ENCODE measurements around the gene EIF5B.

The EIF5B gene

GRCh38 chr2:99417396-99417795 is 80.2 kb downstream of the EIF5B start:
- no peak for DNase-seq

GRCh38 chr2:99420031-99420430 is 82.8 kb downstream of the EIF5B start:
- no peak for DNase-seq

- no peak for DNase-seq
Observed at GRCh38 chr2:99420751-99421299, 83.6 kb downstream of the EIF5B start.

GRCh38 chr2:99421469-99421868 is 84.3 kb downstream of the EIF5B start:
- DNase-seq = no peak

- no peak for DNase-seq
Observed at GRCh38 chr2:99422599-99422998, 85.4 kb downstream of the EIF5B start.

GRCh38 chr2:99424371-99424770 is 87.2 kb downstream of the EIF5B start:
- DNase-seq = no peak

GRCh38 chr2:99425022-99425421 is 87.8 kb downstream of the EIF5B start:
- DNase-seq = no peak

GRCh38 chr2:99430614-99431291 is 93.6 kb downstream of the EIF5B start:
- DNase-seq = no peak

- no peak for DNase-seq
Observed at GRCh38 chr2:99431587-99432275, 94.5 kb downstream of the EIF5B start.

- no peak for DNase-seq
Observed at GRCh38 chr2:99433340-99433739, 96.2 kb downstream of the EIF5B start.

GRCh38 chr2:99436874-99437273 is 99.7 kb downstream of the EIF5B start:
- no peak for DNase-seq

- DNase-seq = no peak
Observed at GRCh38 chr2:99439971-99440505, 102.8 kb downstream of the EIF5B start.

- DNase-seq = no peak
Observed at GRCh38 chr2:99442837-99443236, 105.6 kb downstream of the EIF5B start.

GRCh38 chr2:99444222-99444621 is 107.0 kb downstream of the EIF5B start:
- no peak for DNase-seq

GRCh38 chr2:99445065-99445464 is 107.9 kb downstream of the EIF5B start:
- no peak for DNase-seq

- DNase-seq = no peak
Observed at GRCh38 chr2:99448556-99448955, 111.4 kb downstream of the EIF5B start.

- no peak for DNase-seq
Observed at GRCh38 chr2:99450199-99450598, 113.0 kb downstream of the EIF5B start.

Data from activated T-cell treated with anti-CD3 and anti-CD28 coated beads, Interleukin-2, amount 50 U/mL, for 48 hours (primary cell).